HepG2 (cell line): ENCODE data around the gene NELFCD. TPM values are rescaled to one million over a fixed set of nuclear protein-coding genes. Genes with fewer than 3 reads are reported as not detected.

Source experiments
- ADNP ChIP-seq: sonication (generic); formaldehyde crosslinking; IDR thresholded peaks from 2 replicates; pipeline ENCODE4 v1.4.0; 2020; ENCODE audit warnings: missing genetic modification reagents
- ASH2L ChIP-seq: fragments of 300-600, 200-600 bp; sonication (generic); IDR thresholded peaks from 2 replicates; pipeline ENCODE4 v1.7.0; 2017; ENCODE audit warnings: low read depth, mild to moderate bottlenecking, moderate library complexity, mixed read lengths, low read length; ENCODE audit not compliant: insufficient read length
- CEBPB ChIP-seq: IDR thresholded peaks from 2 replicates; pipeline ENCODE4 v1.6.1; 2011; ENCODE audit warnings: low read depth, low read length, improper control_type of control experiment, borderline replicate concordance
- IRF2 ChIP-seq: IDR thresholded peaks from 2 replicates; pipeline ENCODE4 v1.6.1; 2018; ENCODE audit warnings: missing genetic modification reagents, missing compliant biosample characterization
- PCBP1 ChIP-seq: fragments of 200-400 bp; formaldehyde crosslinking; IDR thresholded peaks from 2 replicates; pipeline ENCODE4 v1.6.1; 2017; ENCODE audit warnings: mild to moderate bottlenecking, low read depth, low read length, borderline replicate concordance
- UBTF ChIP-seq: sonication (generic); formaldehyde crosslinking; IDR thresholded peaks from 2 replicates; pipeline ENCODE4 v1.4.0; 2020; ENCODE audit warnings: mild to moderate bottlenecking, missing genetic modification reagents
- ZBTB43 ChIP-seq: sonication (generic); formaldehyde crosslinking; conservative IDR thresholded peaks from 2 replicates; pipeline ENCODE4 v1.4.0; 2020; ENCODE audit warnings: missing genetic modification reagents
- ZBTB7B ChIP-seq: sonication (generic); formaldehyde crosslinking; IDR thresholded peaks from 2 replicates; pipeline ENCODE4 v1.4.0; 2020; ENCODE audit warnings: missing genetic modification reagents
- ZNF30 ChIP-seq: sonication (generic); formaldehyde crosslinking; IDR thresholded peaks from 2 replicates; pipeline ENCODE4 v1.5.0; 2020; ENCODE audit warnings: mild to moderate bottlenecking, missing genetic modification reagents
- ZNF746 ChIP-seq: sonication (generic); formaldehyde crosslinking; IDR thresholded peaks from 2 replicates; pipeline ENCODE4 v1.8.0; 2022; ENCODE audit warnings: mild to moderate bottlenecking, missing genetic modification reagents
- polyA plus RNA-seq, 8 experiments: library from polyadenylated mRNA; depleted of rRNA in 3 of 8; stranded (reverse) in 7 of 8; unstranded in 1 of 8; fragments of >200 nt; fragmentation: Illumina TruSeq in 4 of 8; extraction: Trizol in 4 of 8; gene quantifications; 2 replicates each; pipeline versions ENCODE4 v1.2.1 to v1.2.3, GENCODE V29; 2011 to 2016; ENCODE audit warnings: low read depth in 4 of 8, missing spikeins in 1 of 8, mixed read lengths in 1 of 8; ENCODE audit not compliant: insufficient read depth in 1 of 8
- total RNA-seq, 5 experiments: library from RNA; depleted of rRNA; stranded (reverse); fragments of >200 nt; fragmentation: Illumina TruSeq; extraction: Trizol; gene quantifications; 2 replicates each; pipeline ENCODE4 v1.2.3, GENCODE V29; 2016; ENCODE audit warnings: low read depth in 1 of 5
- TF ChIP-seq, protein P1 (sequence below): sonication (generic); formaldehyde crosslinking; IDR thresholded peaks from 2 replicates; pipeline ENCODE4 v1.4.0; 2020; ENCODE audit warnings: missing genetic modification reagents, mild to moderate bottlenecking, borderline replicate concordance
- TF ChIP-seq, protein P2 (sequence below): sonication (generic); formaldehyde crosslinking; IDR thresholded peaks from 2 replicates; pipeline ENCODE4 v1.4.0; 2020; ENCODE audit warnings: missing genetic modification reagents
- TF ChIP-seq, protein P3 (sequence below): IDR thresholded peaks from 2 replicates; pipeline ENCODE4 v1.6.1; 2018; ENCODE audit warnings: missing genetic modification reagents
- TF ChIP-seq, protein P4 (sequence below): sonication (generic); formaldehyde crosslinking; IDR thresholded peaks from 2 replicates; pipeline ENCODE4 v1.4.0; 2020; ENCODE audit warnings: missing genetic modification reagents, borderline replicate concordance

The NELFCD gene
- total and polyA plus RNA-seq, 2 of the 13 experiments (the other 11 are each of a cell fraction or from before 2014, with no cell fraction given), result 159 to 203 TPM

DNA sequence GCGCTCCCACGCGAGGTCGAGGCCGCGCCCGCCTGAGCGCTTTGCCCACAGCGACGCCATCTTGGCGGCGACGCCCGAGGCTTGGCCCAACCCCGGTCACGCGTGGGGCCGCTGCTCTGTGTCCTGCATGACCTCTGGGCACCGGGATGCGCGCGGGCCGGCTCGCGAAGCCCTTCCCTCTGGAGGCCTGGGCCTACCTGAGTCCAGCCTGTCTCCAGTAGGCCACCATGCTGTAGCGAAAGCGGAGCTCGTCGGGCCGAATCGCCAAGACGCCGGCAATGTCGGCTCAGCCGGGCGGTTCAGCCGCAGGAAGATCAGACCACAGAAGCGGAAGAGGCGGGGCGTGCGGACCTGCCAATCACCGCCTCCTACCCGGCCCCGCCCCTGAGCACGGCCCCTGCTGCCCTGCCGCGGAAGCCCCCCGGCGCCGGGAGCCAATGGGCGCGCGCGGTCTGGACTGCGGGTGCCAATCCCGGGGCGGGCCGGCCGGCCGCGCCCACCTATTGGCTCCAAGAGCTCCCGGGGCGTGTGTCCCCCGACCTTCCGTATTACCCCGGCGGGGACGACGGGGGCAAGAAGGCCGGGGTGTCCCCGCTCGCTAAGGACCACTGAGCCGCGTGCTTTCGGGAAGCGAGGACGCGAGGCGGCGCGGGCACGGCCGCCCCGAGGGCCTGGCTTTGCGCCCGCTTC, 51.1 kb downstream of the NELFCD start, which contains the start of gene ATP5F1E (continued):
- peak; percentile 91 for TF ChIP-seq UBTF
- TF ChIP-seq PCBP1, result 0 out of 2 replicates have a peak, but pooled peaks have one; percentile 50
- TF ChIP-seq ZNF746 (CRISPR knock-in tag), result peak; percentile 29; the same call in 1 of the 2 replicates
- peak; percentile 87; the same call in 1 of the 2 replicates for TF ChIP-seq IRF2
- TF ChIP-seq, protein P1, sequence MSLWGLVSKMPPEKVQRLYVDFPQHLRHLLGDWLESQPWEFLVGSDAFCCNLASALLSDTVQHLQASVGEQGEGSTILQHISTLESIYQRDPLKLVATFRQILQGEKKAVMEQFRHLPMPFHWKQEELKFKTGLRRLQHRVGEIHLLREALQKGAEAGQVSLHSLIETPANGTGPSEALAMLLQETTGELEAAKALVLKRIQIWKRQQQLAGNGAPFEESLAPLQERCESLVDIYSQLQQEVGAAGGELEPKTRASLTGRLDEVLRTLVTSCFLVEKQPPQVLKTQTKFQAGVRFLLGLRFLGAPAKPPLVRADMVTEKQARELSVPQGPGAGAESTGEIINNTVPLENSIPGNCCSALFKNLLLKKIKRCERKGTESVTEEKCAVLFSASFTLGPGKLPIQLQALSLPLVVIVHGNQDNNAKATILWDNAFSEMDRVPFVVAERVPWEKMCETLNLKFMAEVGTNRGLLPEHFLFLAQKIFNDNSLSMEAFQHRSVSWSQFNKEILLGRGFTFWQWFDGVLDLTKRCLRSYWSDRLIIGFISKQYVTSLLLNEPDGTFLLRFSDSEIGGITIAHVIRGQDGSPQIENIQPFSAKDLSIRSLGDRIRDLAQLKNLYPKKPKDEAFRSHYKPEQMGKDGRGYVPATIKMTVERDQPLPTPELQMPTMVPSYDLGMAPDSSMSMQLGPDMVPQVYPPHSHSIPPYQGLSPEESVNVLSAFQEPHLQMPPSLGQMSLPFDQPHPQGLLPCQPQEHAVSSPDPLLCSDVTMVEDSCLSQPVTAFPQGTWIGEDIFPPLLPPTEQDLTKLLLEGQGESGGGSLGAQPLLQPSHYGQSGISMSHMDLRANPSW, result peak; percentile 87; the same call in 1 of the 2 replicates
- TF ChIP-seq, protein P2, sequence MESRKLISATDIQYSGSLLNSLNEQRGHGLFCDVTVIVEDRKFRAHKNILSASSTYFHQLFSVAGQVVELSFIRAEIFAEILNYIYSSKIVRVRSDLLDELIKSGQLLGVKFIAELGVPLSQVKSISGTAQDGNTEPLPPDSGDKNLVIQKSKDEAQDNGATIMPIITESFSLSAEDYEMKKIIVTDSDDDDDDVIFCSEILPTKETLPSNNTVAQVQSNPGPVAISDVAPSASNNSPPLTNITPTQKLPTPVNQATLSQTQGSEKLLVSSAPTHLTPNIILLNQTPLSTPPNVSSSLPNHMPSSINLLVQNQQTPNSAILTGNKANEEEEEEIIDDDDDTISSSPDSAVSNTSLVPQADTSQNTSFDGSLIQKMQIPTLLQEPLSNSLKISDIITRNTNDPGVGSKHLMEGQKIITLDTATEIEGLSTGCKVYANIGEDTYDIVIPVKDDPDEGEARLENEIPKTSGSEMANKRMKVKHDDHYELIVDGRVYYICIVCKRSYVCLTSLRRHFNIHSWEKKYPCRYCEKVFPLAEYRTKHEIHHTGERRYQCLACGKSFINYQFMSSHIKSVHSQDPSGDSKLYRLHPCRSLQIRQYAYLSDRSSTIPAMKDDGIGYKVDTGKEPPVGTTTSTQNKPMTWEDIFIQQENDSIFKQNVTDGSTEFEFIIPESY (CRISPR knock-in tag), result peak; percentile 6; the same call in 1 of the 2 replicates
- TF ChIP-seq, protein P3, sequence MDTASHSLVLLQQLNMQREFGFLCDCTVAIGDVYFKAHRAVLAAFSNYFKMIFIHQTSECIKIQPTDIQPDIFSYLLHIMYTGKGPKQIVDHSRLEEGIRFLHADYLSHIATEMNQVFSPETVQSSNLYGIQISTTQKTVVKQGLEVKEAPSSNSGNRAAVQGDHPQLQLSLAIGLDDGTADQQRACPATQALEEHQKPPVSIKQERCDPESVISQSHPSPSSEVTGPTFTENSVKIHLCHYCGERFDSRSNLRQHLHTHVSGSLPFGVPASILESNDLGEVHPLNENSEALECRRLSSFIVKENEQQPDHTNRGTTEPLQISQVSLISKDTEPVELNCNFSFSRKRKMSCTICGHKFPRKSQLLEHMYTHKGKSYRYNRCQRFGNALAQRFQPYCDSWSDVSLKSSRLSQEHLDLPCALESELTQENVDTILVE (CRISPR knock-in tag), result peak; percentile 92; the same call in 1 of the 2 replicates
- TF ChIP-seq, protein P4, sequence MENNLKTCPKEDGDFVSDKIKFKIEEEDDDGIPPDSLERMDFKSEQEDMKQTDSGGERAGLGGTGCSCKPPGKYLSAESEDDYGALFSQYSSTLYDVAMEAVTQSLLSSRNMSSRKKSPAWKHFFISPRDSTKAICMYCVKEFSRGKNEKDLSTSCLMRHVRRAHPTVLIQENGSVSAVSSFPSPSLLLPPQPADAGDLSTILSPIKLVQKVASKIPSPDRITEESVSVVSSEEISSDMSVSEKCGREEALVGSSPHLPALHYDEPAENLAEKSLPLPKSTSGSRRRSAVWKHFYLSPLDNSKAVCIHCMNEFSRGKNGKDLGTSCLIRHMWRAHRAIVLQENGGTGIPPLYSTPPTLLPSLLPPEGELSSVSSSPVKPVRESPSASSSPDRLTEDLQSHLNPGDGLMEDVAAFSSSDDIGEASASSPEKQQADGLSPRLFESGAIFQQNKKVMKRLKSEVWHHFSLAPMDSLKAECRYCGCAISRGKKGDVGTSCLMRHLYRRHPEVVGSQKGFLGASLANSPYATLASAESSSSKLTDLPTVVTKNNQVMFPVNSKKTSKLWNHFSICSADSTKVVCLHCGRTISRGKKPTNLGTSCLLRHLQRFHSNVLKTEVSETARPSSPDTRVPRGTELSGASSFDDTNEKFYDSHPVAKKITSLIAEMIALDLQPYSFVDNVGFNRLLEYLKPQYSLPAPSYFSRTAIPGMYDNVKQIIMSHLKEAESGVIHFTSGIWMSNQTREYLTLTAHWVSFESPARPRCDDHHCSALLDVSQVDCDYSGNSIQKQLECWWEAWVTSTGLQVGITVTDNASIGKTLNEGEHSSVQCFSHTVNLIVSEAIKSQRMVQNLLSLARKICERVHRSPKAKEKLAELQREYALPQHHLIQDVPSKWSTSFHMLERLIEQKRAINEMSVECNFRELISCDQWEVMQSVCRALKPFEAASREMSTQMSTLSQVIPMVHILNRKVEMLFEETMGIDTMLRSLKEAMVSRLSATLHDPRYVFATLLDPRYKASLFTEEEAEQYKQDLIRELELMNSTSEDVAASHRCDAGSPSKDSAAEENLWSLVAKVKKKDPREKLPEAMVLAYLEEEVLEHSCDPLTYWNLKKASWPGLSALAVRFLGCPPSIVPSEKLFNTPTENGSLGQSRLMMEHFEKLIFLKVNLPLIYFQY, result peak; percentile 87
- TF ChIP-seq CEBPB, result no peak
- TF ChIP-seq ZNF30 (CRISPR knock-in tag), result peak; percentile 90; the same call in 1 of the 2 replicates
- TF ChIP-seq ASH2L, result peak; percentile 98
- peak; percentile 84 for TF ChIP-seq ZBTB43
- TF ChIP-seq ADNP (CRISPR knock-in tag), result no peak
- TF ChIP-seq ZBTB7B, result peak; percentile 82; the same call in 1 of the 2 replicates
